SK-N-SH (cell line): ENCODE results near the gene KDELR1.

Experiments
- CTCF ChIP-seq: fragments of 200-600 bp; sonication (generic); IDR thresholded peaks from 2 replicates; pipeline ENCODE4 v1.6.1; 2017; ENCODE audit warnings: antibody characterized with exemption, mild to moderate bottlenecking, moderate library complexity
- EP300 ChIP-seq, 2 experiments: IDR thresholded peaks; 2 replicates each; pipeline versions ENCODE4 v1.4.0 to v1.6.1; 2012; ENCODE audit warnings: borderline replicate concordance in 1 of 2, low read depth in 1 of 2, low read length in 1 of 2
- EZH2phosphoT487 ChIP-seq: fragments of 200-600 bp; sonication (generic); IDR thresholded peaks from 2 replicates; pipeline ENCODE4 v1.6.1; 2017; ENCODE audit warnings: low read depth, mixed run types, mild to moderate bottlenecking, antibody characterized with exemption, moderate library complexity, borderline replicate concordance
- FOSL2 ChIP-seq: IDR thresholded peaks from 2 replicates; pipeline ENCODE4 v1.4.0; 2012; ENCODE audit warnings: low read depth, mild to moderate bottlenecking, moderate library complexity, borderline replicate concordance
- FOXJ3 ChIP-seq: sonication (generic); formaldehyde crosslinking; IDR thresholded peaks from 2 replicates; pipeline ENCODE4 v1.5.1; 2020; ENCODE audit warnings: mild to moderate bottlenecking, missing genetic modification reagents
- GATA2 ChIP-seq: sonication (generic); formaldehyde crosslinking; IDR thresholded peaks from 2 replicates; pipeline ENCODE4 v1.5.0; 2020; ENCODE audit warnings: mild to moderate bottlenecking, missing genetic modification reagents
- MAX ChIP-seq: IDR thresholded peaks from 2 replicates; pipeline ENCODE4 v1.4.0; 2012; ENCODE audit warnings: low read depth
- MXI1 ChIP-seq: IDR thresholded peaks from 2 replicates; pipeline ENCODE4 v1.6.1; 2012; ENCODE audit warnings: mild to moderate bottlenecking, low read depth, low read length, improper control_type of control experiment
- NRF1 ChIP-seq: IDR thresholded peaks from 2 replicates; pipeline ENCODE4 v1.6.1; 2012; ENCODE audit warnings: low read depth, mild to moderate bottlenecking, low read length
- PBX3 ChIP-seq: IDR thresholded peaks from 2 replicates; pipeline ENCODE4; 2012
- POLR2AphosphoS5 ChIP-seq: IDR thresholded peaks from 2 replicates; pipeline ENCODE4 v1.6.1; 2012; ENCODE audit warnings: low read depth, low read length
- TAF1 ChIP-seq: IDR thresholded peaks from 2 replicates; pipeline ENCODE4 v1.6.1; 2012; ENCODE audit warnings: low read depth, mild to moderate bottlenecking, low read length, moderate library complexity, borderline replicate concordance
- TCF12 ChIP-seq: IDR thresholded peaks from 2 replicates; pipeline ENCODE4 v1.4.0; 2012
- ZBTB33 ChIP-seq: IDR thresholded peaks from 2 replicates; pipeline ENCODE4 v1.4.0; 2012; ENCODE audit warnings: low read depth, borderline replicate concordance

GRCh38 chr19:48346191-48346590, 45.2 kb downstream of the KDELR1 start:
- TF ChIP-seq CTCF (no peak), ZBTB33 (no peak), TCF12 (no peak), MXI1 (no peak), GATA2 (CRISPR knock-in tag) (no peak), FOSL2 (no peak), MAX (no peak), POLR2AphosphoS5 (no peak), NRF1 (no peak), PBX3 (no peak), FOXJ3 (no peak), EP300 (IDR thresholded peaks at IDR 0.05; ENCODE audit: borderline replicate concordance in 1 of 2, low read depth in 1 of 2, low read length in 1 of 2) (no peak), TAF1 (no peak), EZH2phosphoT487 (no peak)
